Naive thymus-derived CD8-positive, alpha-beta T cell (primary cell): ENCODE data around the gene TMPRSS11B. TPM values are rescaled to one million over a fixed set of nuclear protein-coding genes. Genes with fewer than 3 reads are reported as not detected.
"Not testable (repeated sequence)": the region's sequence is repeated elsewhere in the genome, so short reads cannot be mapped to it uniquely, and the experiment has no call there.

Source experiments
- ATAC-seq, 2 donors: fragments of 150-1000 bp; cut with Tn5 transposase in 1 of 2; sonication (Bioruptor Pico), chemical (Tn5 transposase) in 1 of 2; 1 replicate in 1 of 2; 2 replicates in 1 of 2; pipeline ENCODE4 v1.10.0; 2021; ENCODE audit warnings: mild to moderate bottlenecking in 2 of 2, moderate library complexity in 2 of 2
- POLR2A ChIA-PET: fragments of 350-600 bp; sonication (Branson Sonifier 250); formaldehyde crosslinking; loops from one replicate; lab custom pipeline; 2021; ENCODE audit warnings: antibody characterized with exemption; lab: Charles Lee
- DNase-seq, 10 donors: peaks; one replicate each; pipeline versions ENCODE4 v3.0.0 to v3.0.0-alpha.2; 2020 to 2022
- H3K27ac Mint-ChIP-seq, 10 donors: one replicate each; pipeline ENCODE4 v1.8.0; 2020 to 2022; ENCODE audit warnings: mild to moderate bottlenecking in 10 of 10, mixed read lengths in 10 of 10, moderate library complexity in 4 of 10, inconsistent platforms in 1 of 10
- H3K27me3 Mint-ChIP-seq, 5 donors: one replicate each; pipeline ENCODE4 v1.8.0; 2021 to 2022; ENCODE audit warnings: mixed read lengths in 5 of 5
- H3K36me3 Mint-ChIP-seq, 3 donors: one replicate each; pipeline ENCODE4 v1.8.0; 2020 to 2022; ENCODE audit warnings: mixed read lengths in 3 of 3, mild to moderate bottlenecking in 2 of 3, inconsistent platforms in 1 of 3
- H3K4me1 Mint-ChIP-seq, 4 donors: one replicate each; pipeline ENCODE4 v1.8.0; 2021 to 2022; ENCODE audit warnings: mixed read lengths in 4 of 4
- H3K4me3 Mint-ChIP-seq, 10 donors: one replicate each; pipeline ENCODE4 v1.8.0; 2020 to 2022; ENCODE audit warnings: mild to moderate bottlenecking in 10 of 10, mixed read lengths in 10 of 10, moderate library complexity in 6 of 10, inconsistent platforms in 1 of 10
- H3K9me3 Mint-ChIP-seq, 9 donors: one replicate each; pipeline ENCODE4 v1.8.0; 2020 to 2022; ENCODE audit warnings: mixed read lengths in 9 of 9, mild to moderate bottlenecking in 3 of 9, inconsistent platforms in 1 of 9, moderate library complexity in 1 of 9
- polyA plus RNA-seq, 3 donors: library from polyadenylated mRNA; unstranded; fragments of 300-500 nt; fragmentation: Illumina TruSeq; gene quantifications; one replicate each; pipeline ENCODE4 v1.2.3, GENCODE V29; 2021
- total RNA-seq, 8 experiments: library from RNA in 2 of 8; stranded (reverse) in 2 of 8; gene quantifications; one replicate each; pipeline ENCODE4 v1.2.3 and lab custom pipeline; 2021 to 2026

Gene TMPRSS11B
- not detected for total RNA-seq
- polyA plus RNA-seq = not detected
- total RNA-seq (lab: John Stamatoyannopoulos, UW) = 0 reads per million in 6 experiments

DNA sequence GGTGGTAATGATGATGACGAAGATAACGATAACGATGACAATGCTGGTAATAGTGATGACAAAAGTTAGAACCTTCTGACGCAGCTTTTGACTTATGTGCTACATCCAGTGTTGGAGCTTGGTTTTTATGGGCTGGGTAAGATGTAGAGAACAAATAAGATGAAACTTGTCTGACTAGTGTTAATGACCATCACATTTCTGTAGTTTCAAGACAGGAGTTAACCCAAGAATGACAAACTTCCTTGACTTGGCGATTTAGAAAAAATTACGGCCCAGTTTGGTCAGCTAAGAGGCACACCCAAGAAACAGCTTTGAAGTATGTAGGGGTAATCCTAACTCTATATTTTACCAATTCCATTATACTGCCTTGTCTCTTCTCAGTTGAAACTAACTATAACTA, at the start of gene TMPRSS11B:
Gene TMPRSS11B (minus strand): TSS at position 101 of the 400 bp plus-strand sequence. CDS start 136 bp downstream, outside the sequence.
- Mint-ChIP-seq H3K9me3 (no peaks in the 10 kb centered on the region), H3K4me1 (no peaks in the 10 kb centered on the region), H3K4me3 (no peak within 1 kb of the TSS), H3K27ac (no peak within 1 kb of the TSS), H3K36me3 (no peaks in the 10 kb centered on the region), H3K27me3 (peaks cover under 1 to 11% (median 4%) of the 10 kb centered on the region in 5 donors)
- ATAC-seq = no peak
- POLR2A ChIA-PET = no interaction called here
- no peak for DNase-seq

DNA sequence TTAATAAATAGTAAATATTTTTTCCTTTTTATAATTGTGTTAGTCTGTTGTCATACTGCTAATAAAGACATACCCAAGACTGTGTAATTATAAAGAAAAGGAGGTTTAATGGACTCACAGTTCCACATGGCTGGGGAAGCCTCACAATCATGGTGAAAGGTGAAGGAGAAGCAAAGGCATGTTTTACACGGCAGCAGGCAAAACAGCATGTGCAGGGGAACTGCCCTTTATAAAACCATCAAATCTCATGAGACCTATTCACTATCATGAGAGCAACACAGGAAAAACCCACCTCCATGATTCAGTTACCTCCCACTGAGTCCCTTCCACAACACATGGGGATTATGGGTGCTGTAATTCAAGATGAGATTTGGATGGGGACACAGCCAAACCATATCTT, 45.8 kb upstream of the TMPRSS11B start:
- Mint-ChIP-seq H3K27me3 (peaks cover 0 to 14% (median 6%) of the 10 kb centered on the region in 5 donors), H3K4me3 (no peak overlapping the region), H3K4me1 (no peaks in the 10 kb centered on the region), H3K27ac (no peak overlapping the region), H3K9me3 (peaks cover 0 to 17% (median 8%) of the 10 kb centered on the region in 9 donors), H3K36me3 (no peaks in the 10 kb centered on the region)
- POLR2A ChIA-PET = no interaction called here
- ATAC-seq (no peak), DNase-seq (no peak)

DNA sequence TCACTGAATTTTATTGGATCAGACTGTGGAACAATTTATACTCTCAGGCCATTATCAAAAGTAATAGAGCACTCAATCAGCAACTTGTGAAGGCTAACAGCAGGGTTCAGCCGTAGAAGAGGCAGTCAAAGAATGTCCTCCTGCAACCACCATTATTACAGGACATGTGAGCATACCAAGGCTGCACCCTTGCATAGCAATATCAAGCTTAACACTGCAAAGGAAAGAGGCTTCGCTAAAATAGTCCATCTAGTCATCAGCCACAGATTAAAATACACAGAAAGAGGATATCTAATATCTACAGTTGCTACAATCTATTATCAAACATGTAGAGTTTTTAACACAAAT, 42.9 kb upstream of the TMPRSS11B start:
- H3K36me3 Mint-ChIP-seq = no peaks in the 10 kb centered on the region
- ATAC-seq = no peak
- no peak for DNase-seq
- H3K9me3 Mint-ChIP-seq = peaks cover 0 to 17% (median 8%) of the 10 kb centered on the region in 9 donors
- H3K4me3 Mint-ChIP-seq = no peak overlapping the region
- H3K27me3 Mint-ChIP-seq = peaks cover 0 to 7% (median 0%) of the 10 kb centered on the region in 5 donors
- POLR2A ChIA-PET = no interaction called here
- no peaks in the 10 kb centered on the region for H3K4me1 Mint-ChIP-seq
- H3K27ac Mint-ChIP-seq = no peak overlapping the region

DNA sequence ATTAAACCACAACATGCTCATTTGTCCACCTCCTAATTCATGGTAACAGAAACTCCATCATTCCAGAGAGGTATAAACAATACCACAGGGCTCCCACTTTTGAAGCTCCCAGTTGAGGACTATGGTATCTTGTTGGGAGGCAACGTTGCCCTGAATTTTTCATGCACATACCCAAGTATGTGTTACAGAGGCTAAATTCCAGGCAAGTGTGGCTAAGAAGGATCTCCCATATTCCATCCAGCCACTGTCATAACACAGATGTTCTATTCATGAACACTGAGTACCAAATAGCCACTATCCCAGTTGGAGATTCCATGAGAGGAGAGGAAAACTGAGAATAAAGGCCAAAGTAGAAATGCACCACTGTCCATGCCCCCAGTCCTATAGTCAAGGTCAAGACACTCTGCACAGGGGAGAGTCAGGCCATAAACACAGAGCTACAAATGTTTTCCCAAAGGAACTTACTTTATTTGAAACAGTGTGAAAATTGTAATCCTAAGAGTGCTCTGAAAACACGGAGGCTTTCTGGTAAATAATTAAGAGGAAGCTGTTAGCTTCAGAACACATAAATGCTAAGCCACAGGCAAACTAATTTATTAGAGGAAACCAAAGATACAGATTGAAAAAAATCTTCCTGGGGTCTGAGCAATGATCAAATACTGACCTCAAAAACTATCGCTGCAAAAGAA, 42.4 kb upstream of the TMPRSS11B start:
- peaks cover 0 to 7% (median 0%) of the 10 kb centered on the region in 5 donors for H3K27me3 Mint-ChIP-seq
- POLR2A ChIA-PET = no interaction called here

DNA sequence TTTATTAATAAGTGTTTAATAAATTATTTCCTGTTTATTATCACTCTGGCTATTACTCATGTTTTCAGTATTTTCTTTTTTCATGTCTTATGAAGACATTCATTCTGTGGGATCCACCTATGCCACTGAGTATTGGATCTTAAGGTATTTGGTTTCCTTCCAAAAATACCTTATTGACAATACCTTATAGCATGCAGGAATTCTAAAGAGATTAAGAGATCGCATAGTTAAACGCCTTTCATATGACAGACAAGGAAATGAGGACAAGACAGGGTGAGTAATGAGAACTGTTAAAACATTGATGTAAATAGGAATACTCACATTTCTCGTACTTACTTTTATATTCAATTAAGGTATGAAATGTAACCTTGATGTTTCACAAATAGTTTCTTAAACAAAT, 38.2 kb upstream of the TMPRSS11B start:
- DNase-seq (no peak), ATAC-seq (no peak)
- Mint-ChIP-seq H3K36me3 (no peaks in the 10 kb centered on the region), H3K4me3 (no peak overlapping the region), H3K4me1 (no peaks in the 10 kb centered on the region), H3K27me3 (peaks cover 0 to 6% (median 4%) of the 10 kb centered on the region in 5 donors), H3K27ac (no peak overlapping the region), H3K9me3 (no peaks in the 10 kb centered on the region)
- POLR2A ChIA-PET = no interaction called here

More for the DNA sequence above, 42.4 kb upstream of the TMPRSS11B start:
- Mint-ChIP-seq H3K4me3 (no peak overlapping the region), H3K27ac (no peak overlapping the region), H3K4me1 (no peaks in the 10 kb centered on the region), H3K36me3 (no peaks in the 10 kb centered on the region), H3K9me3 (peaks cover 0 to 17% (median 8%) of the 10 kb centered on the region in 9 donors)
- ATAC-seq (no peak), DNase-seq (no peak)

GRCh38 chr4:68283095-68283494, 37.6 kb upstream of the TMPRSS11B start:
- no peaks in the 10 kb centered on the region for H3K36me3 Mint-ChIP-seq
- ATAC-seq = no peak
- no peaks in the 10 kb centered on the region for H3K4me1 Mint-ChIP-seq

DNA sequence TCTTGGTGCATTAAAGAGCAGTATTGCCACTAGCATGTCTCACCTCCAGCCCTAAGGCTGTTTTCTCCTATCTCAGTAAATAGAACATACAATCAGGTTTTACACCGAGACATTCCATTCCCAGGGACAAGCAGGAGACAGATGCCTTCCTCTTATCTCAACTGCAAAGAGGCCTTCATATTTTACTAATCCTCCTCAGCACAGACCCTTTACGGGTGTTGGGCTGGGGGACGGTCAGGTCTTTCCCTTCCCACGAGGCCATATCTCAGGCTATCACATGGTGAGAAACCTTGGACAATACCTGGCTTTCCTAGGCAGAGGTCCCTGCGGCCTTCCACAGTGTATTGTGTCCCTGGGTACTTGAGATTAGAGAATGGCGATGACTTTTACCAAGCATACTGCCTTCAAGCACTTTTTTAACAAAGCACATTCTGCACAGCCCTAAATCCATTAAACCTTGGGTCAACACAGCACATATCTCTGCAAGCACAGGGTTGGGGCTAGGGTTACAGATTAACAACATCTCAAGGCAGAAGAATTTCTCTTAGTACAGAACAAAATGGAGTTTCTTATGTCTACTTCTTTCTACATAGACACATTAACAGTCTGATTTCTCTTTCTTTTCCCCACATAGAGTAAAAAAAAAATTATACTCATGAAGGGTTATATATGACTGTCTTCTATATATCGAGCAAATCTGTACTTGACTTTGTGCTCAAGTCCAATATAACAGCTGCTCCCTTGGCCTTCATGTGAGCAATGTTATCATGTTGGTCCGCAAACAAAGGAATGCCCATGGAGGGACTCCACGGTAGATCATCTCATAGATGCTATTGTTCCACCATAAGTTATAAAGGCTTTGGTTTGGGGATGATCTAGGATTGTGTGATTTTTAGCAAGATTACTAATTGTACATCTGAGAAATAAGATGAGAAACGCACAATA, 36.6 kb upstream of the TMPRSS11B start:
- DNase-seq, H3K9me3 Mint-ChIP-seq, H3K4me3 Mint-ChIP-seq, H3K4me1 Mint-ChIP-seq, ATAC-seq, POLR2A ChIA-PET, H3K36me3 Mint-ChIP-seq, H3K27ac Mint-ChIP-seq: not testable (repeated sequence)
- H3K27me3 Mint-ChIP-seq = peaks cover 0 to 12% (median under 1%) of the 10 kb centered on the region in 5 donors

More at GRCh38 chr4:68283095-68283494, 37.6 kb upstream of the TMPRSS11B start:
- POLR2A ChIA-PET = no interaction called here
- no peak for DNase-seq
- Mint-ChIP-seq H3K4me3 (no peak overlapping the region), H3K27ac (no peak overlapping the region), H3K27me3 (peaks cover 0 to 9% (median 3%) of the 10 kb centered on the region in 5 donors), H3K9me3 (no peaks in the 10 kb centered on the region)

DNA sequence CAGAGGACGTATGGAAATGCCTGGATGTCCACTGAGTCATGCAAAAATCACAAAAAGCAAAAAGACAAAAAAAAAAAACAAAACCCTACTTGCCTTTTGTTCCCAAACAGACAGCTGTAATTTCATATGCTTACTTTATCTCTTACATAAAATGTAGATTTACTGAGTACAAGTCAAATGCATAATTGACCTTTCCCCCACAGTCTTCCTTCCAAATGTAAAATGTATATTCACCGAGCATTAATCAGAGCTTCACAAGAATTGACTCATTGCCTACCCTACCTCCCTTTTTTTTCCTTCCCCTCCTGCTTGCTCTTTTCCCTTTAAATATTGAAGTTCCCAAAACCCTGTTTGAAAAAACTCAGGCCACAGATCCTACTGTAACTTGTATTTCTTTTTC, 32.5 kb upstream of the TMPRSS11B start:
- Mint-ChIP-seq H3K4me3 (no peak overlapping the region), H3K4me1 (no peaks in the 10 kb centered on the region), H3K9me3 (no peaks in the 10 kb centered on the region), H3K36me3 (no peaks in the 10 kb centered on the region), H3K27ac (no peak overlapping the region), H3K27me3 (peaks cover 2 to 21% (median 10%) of the 10 kb centered on the region in 5 donors)
- ATAC-seq (no peak), DNase-seq (no peak)
- POLR2A ChIA-PET = no interaction called here

GRCh38 chr4:68277627-68278026, 32.1 kb upstream of the TMPRSS11B start:
- POLR2A ChIA-PET = no interaction called here

DNA sequence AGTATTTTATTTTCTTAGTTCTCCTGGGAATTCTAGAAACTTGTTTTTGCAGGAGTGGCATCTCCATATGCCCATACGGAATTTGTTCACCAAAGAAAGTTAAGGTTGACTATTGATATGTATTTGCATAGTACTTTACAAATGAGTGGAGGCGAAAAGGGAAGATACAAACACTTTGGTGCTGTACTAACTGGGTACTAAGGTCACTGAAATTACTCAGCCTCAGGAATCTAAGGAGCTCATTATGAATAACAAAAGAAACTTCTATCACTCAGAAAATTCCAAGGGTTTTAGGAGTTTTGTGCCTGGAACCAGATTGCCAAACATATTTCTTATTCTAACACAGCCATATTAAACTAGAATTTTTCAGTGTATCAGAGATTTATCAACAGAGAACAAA, 27.4 kb upstream of the TMPRSS11B start:
- H3K27ac Mint-ChIP-seq = no peak overlapping the region
- no peaks in the 10 kb centered on the region for H3K36me3 Mint-ChIP-seq
- DNase-seq (no peak), ATAC-seq (no peak)
- H3K4me1 Mint-ChIP-seq = peaks cover 0 to 6% (median 0%) of the 10 kb centered on the region in 4 donors
- H3K27me3 Mint-ChIP-seq = peaks cover 3 to 19% (median 13%) of the 10 kb centered on the region in 5 donors
- H3K9me3 Mint-ChIP-seq = no peaks in the 10 kb centered on the region
- no peak overlapping the region for H3K4me3 Mint-ChIP-seq
- POLR2A ChIA-PET = no interaction called here

More at GRCh38 chr4:68277627-68278026, 32.1 kb upstream of the TMPRSS11B start:
- Mint-ChIP-seq H3K27ac (no peak overlapping the region), H3K9me3 (no peaks in the 10 kb centered on the region), H3K36me3 (no peaks in the 10 kb centered on the region), H3K4me1 (no peaks in the 10 kb centered on the region), H3K4me3 (no peak overlapping the region), H3K27me3 (peaks cover 2 to 20% (median 10%) of the 10 kb centered on the region in 5 donors)
- DNase-seq = no peak
- no peak for ATAC-seq

DNA sequence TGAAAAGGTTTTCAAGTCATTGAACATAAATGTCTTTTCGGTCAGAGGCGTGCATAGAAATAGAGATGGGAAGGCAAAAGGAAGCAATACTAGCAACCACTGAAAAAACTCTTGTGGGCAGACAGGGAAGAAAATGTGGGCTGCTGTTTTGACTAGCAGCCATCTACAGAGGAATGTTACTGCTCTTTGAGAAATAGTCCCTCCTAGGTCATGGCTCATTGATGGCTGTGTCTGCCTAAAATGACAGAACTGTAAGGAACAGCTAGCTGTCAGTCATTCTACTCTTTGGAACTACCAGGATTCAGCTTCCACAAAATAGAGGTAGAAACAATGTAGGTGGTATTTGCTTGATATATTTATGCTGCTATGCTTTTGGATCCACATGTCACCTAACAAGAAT, 26.9 kb upstream of the TMPRSS11B start:
- Mint-ChIP-seq H3K27ac (no peak overlapping the region), H3K36me3 (no peaks in the 10 kb centered on the region), H3K4me3 (peak overlapping the region in 4 of 10 donors; percentile 39 to 55 (median 47)), H3K4me1 (peaks cover 0 to 6% (median 0%) of the 10 kb centered on the region in 4 donors), H3K27me3 (peaks cover 3 to 19% (median 13%) of the 10 kb centered on the region in 5 donors), H3K9me3 (no peaks in the 10 kb centered on the region)
- POLR2A ChIA-PET = no interaction called here
- DNase-seq (peak in 1 of 10 donors; percentile 0), ATAC-seq (no peak)

- ATAC-seq = peak; percentile 44 to 59
- H3K27ac Mint-ChIP-seq = no peak overlapping the region
- H3K4me3 Mint-ChIP-seq = peak overlapping the region in 8 of 10 donors; percentile 12 to 55 (median 42)
- POLR2A ChIA-PET = no interaction called here
- no peaks in the 10 kb centered on the region for H3K36me3 Mint-ChIP-seq
- H3K9me3 Mint-ChIP-seq = no peaks in the 10 kb centered on the region
- H3K4me1 Mint-ChIP-seq = peaks cover 0 to 6% (median 0%) of the 10 kb centered on the region in 4 donors
- DNase-seq = peak in 3 of 10 donors; percentile 48 to 58 (median 54)
- peaks cover 3 to 19% (median 12%) of the 10 kb centered on the region in 5 donors for H3K27me3 Mint-ChIP-seq
These were observed 26.4 kb upstream of the TMPRSS11B start for GRCh38 chr4:68271851-68272357.
